HepG2 (cell line): ENCODE data around the gene MNT. TPM values are rescaled to one million over a fixed set of nuclear protein-coding genes. Genes with fewer than 3 reads are reported as not detected.

Source experiments
- AHDC1 ChIP-seq: sonication (generic); formaldehyde crosslinking; IDR thresholded peaks from 2 replicates; pipeline ENCODE4 v1.5.1; 2020; ENCODE audit warnings: mild to moderate bottlenecking, missing genetic modification reagents, borderline replicate concordance
- CCDC6 ChIP-seq: sonication (generic); formaldehyde crosslinking; IDR thresholded peaks from 2 replicates; pipeline ENCODE4 v1.8.1; 2022; ENCODE audit warnings: mild to moderate bottlenecking, missing genetic modification reagents, moderate library complexity
- KDM5A ChIP-seq: fragments of 200-600 bp; sonication (generic); IDR thresholded peaks from 2 replicates; pipeline ENCODE4 v1.7.0; 2018; ENCODE audit warnings: antibody characterized with exemption, mild to moderate bottlenecking, low read length, borderline replicate concordance
- RNF219 ChIP-seq: sonication (generic); formaldehyde crosslinking; IDR thresholded peaks from 2 replicates; pipeline ENCODE4 v1.5.0; 2020; ENCODE audit warnings: mild to moderate bottlenecking, missing genetic modification reagents
- SMARCE1 ChIP-seq: fragments of 450-650 bp; IDR thresholded peaks from 2 replicates; pipeline ENCODE4 v1.6.1; 2017; ENCODE audit warnings: borderline replicate concordance
- SP5 ChIP-seq: IDR thresholded peaks from 2 replicates; pipeline ENCODE4 v1.6.1; 2016; ENCODE audit warnings: low read depth, borderline replicate concordance
- ZMYM4 ChIP-seq: sonication (generic); formaldehyde crosslinking; IDR thresholded peaks from 2 replicates; pipeline ENCODE4 v1.8.1; 2023; ENCODE audit warnings: mild to moderate bottlenecking, missing genetic modification reagents
- ZNF17 ChIP-seq: sonication (generic); formaldehyde crosslinking; IDR thresholded peaks from 2 replicates; pipeline ENCODE4 v1.5.0; 2020; ENCODE audit warnings: mild to moderate bottlenecking, missing genetic modification reagents
- ZNF280D ChIP-seq: sonication (generic); formaldehyde crosslinking; IDR thresholded peaks from 2 replicates; pipeline ENCODE4 v1.5.1; 2020; ENCODE audit warnings: mild to moderate bottlenecking, missing genetic modification reagents
- ZNF597 ChIP-seq: sonication (generic); formaldehyde crosslinking; IDR thresholded peaks from 2 replicates; pipeline ENCODE4 v1.5.0; 2020; ENCODE audit warnings: missing genetic modification reagents
- ZNF615 ChIP-seq: sonication (generic); formaldehyde crosslinking; IDR thresholded peaks from 2 replicates; pipeline ENCODE4 v1.5.0; 2020; ENCODE audit warnings: mild to moderate bottlenecking, missing genetic modification reagents, borderline replicate concordance
- ZNF761 ChIP-seq: sonication (generic); formaldehyde crosslinking; conservative IDR thresholded peaks from 2 replicates; pipeline ENCODE4 v1.4.0; 2020; ENCODE audit warnings: mild to moderate bottlenecking, missing genetic modification reagents
- ZNF782 ChIP-seq: sonication (generic); formaldehyde crosslinking; IDR thresholded peaks from 2 replicates; pipeline ENCODE4 v1.4.0; 2020; ENCODE audit warnings: missing genetic modification reagents, mild to moderate bottlenecking, borderline replicate concordance
- ZSCAN29 ChIP-seq: sonication (generic); formaldehyde crosslinking; conservative IDR thresholded peaks from 2 replicates; pipeline ENCODE4 v1.4.0; 2020; ENCODE audit warnings: mild to moderate bottlenecking, missing genetic modification reagents
- ZSCAN5A ChIP-seq: sonication (generic); formaldehyde crosslinking; IDR thresholded peaks from 2 replicates; pipeline ENCODE4 v1.8.0; 2022; ENCODE audit warnings: mild to moderate bottlenecking, missing genetic modification reagents, borderline replicate concordance
- polyA plus RNA-seq, 8 experiments: library from polyadenylated mRNA; depleted of rRNA in 3 of 8; stranded (reverse) in 7 of 8; unstranded in 1 of 8; fragments of >200 nt; fragmentation: Illumina TruSeq in 4 of 8; extraction: Trizol in 4 of 8; gene quantifications; 2 replicates each; pipeline versions ENCODE4 v1.2.1 to v1.2.3, GENCODE V29; 2011 to 2016; ENCODE audit warnings: low read depth in 4 of 8, missing spikeins in 1 of 8, mixed read lengths in 1 of 8; ENCODE audit not compliant: insufficient read depth in 1 of 8
- total RNA-seq, 5 experiments: library from RNA; depleted of rRNA; stranded (reverse); fragments of >200 nt; fragmentation: Illumina TruSeq; extraction: Trizol; gene quantifications; 2 replicates each; pipeline ENCODE4 v1.2.3, GENCODE V29; 2016; ENCODE audit warnings: low read depth in 1 of 5

Gene MNT
- total and polyA plus RNA-seq, 2 of the 13 experiments (the other 11 are each of a cell fraction or from before 2014, with no cell fraction given) = 2.1 to 3.5 TPM

GRCh38 chr17:2335726-2336214 is 65.1 kb downstream of the MNT start (continued):
- no peak for TF ChIP-seq ZNF280D (CRISPR knock-in tag)
- no peak for TF ChIP-seq SMARCE1
- no peak for TF ChIP-seq ZNF17
- 0 out of 2 replicates have a peak, but pooled peaks have one; percentile 1 for TF ChIP-seq ZSCAN29 (CRISPR knock-in tag)
- TF ChIP-seq ZNF615 (CRISPR knock-in tag) = peak; percentile 2; the same call in 1 of the 2 replicates
- TF ChIP-seq AHDC1 (CRISPR knock-in tag) = no peak
- no peak for TF ChIP-seq SP5 (CRISPR knock-in tag)
- no peak for TF ChIP-seq ZNF597 (CRISPR knock-in tag)
- no peak for TF ChIP-seq RNF219 (CRISPR knock-in tag)
- no peak for TF ChIP-seq ZSCAN5A
- TF ChIP-seq ZNF761 = 0 out of 2 replicates have a peak, but pooled peaks have one; percentile 17
- TF ChIP-seq ZMYM4 (CRISPR knock-in tag) = no peak
- TF ChIP-seq ZNF782 (CRISPR knock-in tag) = 0 out of 2 replicates have a peak, but pooled peaks have one; percentile 17
- TF ChIP-seq CCDC6 (CRISPR knock-in tag) = no peak
- TF ChIP-seq KDM5A = no peak
